GM19043 (cell line): ENCODE measurements around the gene PDZD2.
"Not testable (repeated sequence)": the region's sequence is repeated elsewhere in the genome, so short reads cannot be mapped to it uniquely, and the experiment has no call there.

Experiments used
- ATAC-seq: cut with Tn5 transposase; IDR thresholded peaks from one replicate; pipeline ENCODE4 v1.9.1; 2021; ENCODE audit warnings: low read depth; ENCODE audit not compliant: unreplicated experiment

Gene PDZD2

DNA sequence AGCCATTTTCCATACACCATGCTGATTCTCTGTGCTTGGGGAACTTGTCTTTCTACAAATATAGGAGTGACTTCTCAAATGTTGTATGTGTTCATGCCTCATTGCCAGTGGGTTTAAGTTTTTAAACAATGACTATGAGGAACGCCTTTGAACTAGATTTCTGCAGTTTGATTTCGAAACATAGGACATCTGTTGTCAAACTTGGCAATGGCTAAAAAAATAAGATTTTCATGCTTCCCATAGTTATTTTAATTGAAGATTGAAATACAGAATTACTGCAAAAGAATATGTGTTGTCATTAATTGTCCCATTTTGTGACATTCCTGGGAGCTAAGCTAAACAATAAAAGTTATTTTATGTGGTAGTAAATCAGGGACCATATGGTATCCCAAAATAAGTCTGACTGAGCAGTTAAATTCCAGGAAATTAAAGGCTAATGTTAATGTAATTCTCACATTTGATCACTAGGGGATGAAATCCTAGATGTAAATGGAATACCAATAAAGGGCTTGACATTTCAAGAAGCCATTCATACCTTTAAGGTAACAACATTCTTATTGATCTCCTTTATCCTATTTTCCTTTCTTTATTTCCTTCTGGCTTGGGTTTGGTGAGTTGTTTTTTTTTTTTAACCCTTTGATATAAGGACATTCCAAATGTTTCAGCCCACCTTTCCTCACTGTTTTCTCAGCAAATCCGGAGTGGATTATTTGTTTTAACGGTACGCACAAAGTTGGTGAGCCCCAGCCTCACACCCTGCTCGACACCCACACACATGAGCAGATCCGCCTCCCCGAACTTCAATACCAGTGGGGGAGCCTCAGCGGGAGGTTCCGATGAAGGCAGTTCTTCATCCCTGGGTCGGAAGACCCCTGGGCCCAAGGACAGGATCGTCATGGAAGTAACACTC lies 418.5 kb downstream of the PDZD2 start:
- no peak for ATAC-seq

GRCh38 chr5:32058101-32058500 lies 419.2 kb downstream of the PDZD2 start:
- ATAC-seq = no peak

- no peak for ATAC-seq
Observed at GRCh38 chr5:32058997-32059396, 420.1 kb downstream of the PDZD2 start.

GRCh38 chr5:32059761-32060530 lies 421.0 kb downstream of the PDZD2 start:
- ATAC-seq = no peak

DNA sequence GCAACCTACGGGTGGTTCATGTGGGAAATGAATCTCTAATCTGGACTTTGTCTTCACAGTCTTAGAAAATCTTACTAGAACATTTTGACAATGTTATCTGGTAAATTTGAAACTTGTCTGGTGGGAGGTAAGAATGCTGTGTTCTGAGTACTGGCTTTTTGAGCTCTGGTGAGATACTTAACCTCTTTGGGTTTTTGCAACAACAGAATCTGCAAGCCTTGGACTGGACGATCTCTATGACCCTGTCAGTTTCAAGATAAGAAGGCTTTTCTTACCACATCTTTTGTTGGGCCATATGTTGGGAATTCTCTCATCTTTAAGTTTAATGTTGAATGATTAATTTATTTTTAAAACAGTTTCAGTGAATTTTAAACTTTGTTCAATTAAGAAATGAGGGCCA lies 422.3 kb downstream of the PDZD2 start:
- ATAC-seq = no peak

GRCh38 chr5:32066448-32066847 lies 427.5 kb downstream of the PDZD2 start:
- no peak for ATAC-seq

DNA sequence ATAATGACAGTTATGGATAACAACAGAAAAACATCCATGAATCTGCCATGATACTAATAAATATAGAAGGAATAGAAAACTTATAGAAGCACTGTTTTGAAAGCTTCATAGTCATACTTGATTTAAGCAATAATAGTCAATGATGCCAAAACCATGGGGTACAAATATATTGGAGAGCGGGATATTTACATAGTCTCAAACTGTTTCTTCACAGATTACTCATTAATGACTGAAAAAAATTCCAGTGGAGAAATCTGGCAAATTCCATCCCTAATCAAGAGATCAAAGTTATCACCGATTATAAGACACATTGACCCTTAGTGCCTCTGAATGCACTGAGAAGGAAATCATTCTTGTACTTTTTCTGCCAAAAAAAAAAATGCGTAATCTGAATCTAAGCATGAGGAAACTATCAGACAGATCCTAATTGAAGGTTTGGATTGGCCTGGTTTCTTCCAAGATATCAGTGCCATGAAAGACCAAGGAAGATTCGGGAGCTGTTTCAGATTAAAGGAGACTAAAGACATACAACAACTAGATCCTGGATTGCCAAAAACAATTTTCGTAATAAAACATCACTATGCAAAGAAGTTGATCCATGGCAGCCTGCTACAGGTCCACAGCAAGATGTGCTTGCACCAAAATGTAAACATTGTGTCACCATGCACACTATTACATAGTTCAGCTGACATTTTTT lies 429.0 kb downstream of the PDZD2 start:
- ATAC-seq = no peak

DNA sequence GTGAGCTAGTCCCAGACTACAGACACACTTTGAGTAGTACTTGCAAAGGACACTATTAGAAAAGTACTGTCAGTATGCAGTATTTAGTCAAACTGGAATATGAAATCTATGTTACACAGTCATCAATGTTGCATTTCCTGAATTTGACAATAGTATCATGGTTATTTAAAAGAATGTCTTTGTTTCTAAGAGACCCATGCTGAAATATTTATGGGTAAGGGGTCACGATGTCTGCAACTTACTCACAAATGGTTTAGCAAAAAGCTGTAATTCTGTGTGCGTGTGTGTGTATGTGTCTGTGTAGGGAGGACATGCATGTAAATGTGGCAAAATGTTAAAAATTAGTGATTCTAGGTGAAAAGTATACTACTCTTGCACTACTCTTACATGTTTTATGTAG lies 429.6 kb downstream of the PDZD2 start:
- no peak for ATAC-seq

GRCh38 chr5:32069396-32069795 lies 430.5 kb downstream of the PDZD2 start:
- ATAC-seq = no peak

DNA sequence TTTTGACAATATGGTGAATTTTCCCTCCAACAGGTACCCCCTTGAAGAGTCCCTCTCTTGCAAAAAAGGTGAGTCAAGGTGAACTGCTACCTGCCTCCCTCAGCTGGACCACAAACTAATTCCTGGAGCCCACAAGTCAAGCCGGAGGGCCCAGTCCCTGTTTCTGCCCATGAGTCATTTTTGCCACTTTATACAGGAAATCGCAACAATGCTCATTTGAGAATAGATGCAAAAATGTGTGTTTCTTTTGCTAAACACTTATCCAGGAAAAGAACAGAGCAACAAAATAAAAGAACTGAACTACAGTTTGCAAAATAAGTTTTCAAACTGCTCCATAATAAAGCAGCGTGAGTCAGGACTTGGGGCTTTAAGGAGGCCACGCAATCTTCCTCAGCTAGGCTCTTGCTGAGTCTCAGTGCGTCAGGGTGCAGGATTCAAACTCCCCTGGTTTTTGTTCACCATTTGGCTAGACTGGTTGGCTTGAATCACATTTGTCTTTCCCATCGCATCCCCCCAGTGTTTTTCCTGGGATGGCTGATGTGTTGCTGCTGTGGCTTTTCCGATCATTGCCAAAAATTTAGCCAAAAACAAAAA lies 432.5 kb downstream of the PDZD2 start:
- ATAC-seq = no peak

- no peak for ATAC-seq
Observed at GRCh38 chr5:32072054-32072453, 433.1 kb downstream of the PDZD2 start.

DNA sequence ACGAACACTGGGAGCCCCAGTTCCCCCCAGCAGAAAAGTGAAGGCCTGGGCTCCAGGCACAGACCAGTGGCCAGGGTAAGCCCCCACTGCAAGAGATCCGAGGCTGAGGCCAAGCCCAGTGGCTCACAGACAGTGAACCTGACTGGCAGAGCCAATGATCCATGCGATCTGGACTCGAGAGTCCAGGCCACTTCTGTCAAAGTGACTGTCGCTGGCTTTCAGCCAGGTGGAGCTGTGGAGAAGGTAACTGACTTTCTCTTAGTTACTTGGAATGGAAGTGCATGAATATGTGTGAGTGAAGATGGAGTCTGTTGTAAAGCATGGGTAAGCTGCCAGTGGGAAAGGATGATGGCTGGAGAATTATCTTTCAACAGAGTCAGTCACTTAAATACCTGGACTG lies 435.5 kb downstream of the PDZD2 start:
- ATAC-seq = no peak

- ATAC-seq = no peak
Observed at GRCh38 chr5:32076699-32077695, 438.1 kb downstream of the PDZD2 start.

DNA sequence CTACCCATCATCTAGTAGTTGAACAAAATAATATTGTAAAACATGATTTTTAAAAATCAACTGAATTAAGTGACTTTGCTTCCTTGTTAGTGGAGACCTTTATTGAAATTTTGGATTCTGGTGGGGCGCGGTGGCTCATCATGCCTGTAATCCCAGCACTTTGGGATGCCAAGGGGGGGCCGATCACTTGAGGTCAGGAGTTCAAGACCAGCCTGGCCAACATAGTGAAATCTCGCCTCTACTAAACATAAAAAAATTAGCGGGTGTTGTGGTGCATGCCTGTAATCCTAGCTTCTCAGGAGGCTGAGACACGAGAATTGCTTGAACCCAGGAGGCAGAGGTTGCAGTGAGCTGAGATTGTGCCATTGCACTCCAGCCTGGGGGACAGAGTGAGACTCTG lies 439.9 kb downstream of the PDZD2 start:
- ATAC-seq = not testable (repeated sequence)

- ATAC-seq = not testable (repeated sequence)
Observed at GRCh38 chr5:32080565-32080964, 441.6 kb downstream of the PDZD2 start.

DNA sequence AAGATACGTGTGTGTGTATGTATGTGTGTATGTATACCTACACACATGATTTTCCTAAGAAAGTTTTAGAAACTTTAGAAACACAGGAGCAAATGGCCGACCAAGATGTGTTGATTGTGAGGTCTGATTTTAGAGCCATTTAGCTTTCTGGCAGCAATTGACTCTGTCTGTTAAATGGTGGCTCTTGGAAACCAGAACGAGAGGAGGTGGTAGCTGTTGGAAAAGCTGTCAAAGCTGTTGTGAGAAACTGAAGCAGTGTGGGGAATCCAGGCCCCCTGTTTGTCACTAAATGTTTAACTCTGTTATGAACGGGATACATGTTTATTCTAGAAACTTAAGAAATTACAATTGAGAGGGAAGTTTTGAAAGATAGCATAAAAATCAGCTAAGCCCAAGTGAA lies 443.8 kb downstream of the PDZD2 start:
- ATAC-seq = no peak

DNA sequence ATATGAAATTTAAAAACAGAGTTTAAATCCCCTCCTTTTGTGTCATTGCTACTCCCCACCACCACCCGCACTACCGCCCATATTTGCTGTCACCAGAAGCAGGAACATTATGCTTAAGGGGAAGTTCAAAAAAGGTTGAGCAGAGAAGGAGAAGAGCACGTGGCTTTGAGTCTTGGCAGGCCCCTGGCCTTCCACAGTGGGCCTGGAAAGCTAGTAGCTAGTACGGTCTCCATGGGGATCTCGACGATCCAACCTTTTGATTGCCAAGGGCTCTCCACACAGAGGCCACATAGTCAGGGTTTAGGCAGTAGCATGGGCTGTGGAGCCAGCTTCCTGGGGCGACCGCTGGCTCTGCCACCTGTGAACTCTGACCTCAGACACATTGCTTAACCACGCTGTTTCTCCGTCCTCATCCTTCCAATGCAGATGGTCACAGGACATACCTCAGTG lies 445.1 kb downstream of the PDZD2 start:
- ATAC-seq = no peak

GRCh38 chr5:32087086-32088082 lies 448.5 kb downstream of the PDZD2 start:
- no peak for ATAC-seq
